ENCODE measurements around the gene DGKA. TPM values are rescaled to one million over a fixed set of nuclear protein-coding genes. Genes with fewer than 3 reads are reported as not detected.
A peak's percentile ranks its signal among the peaks of the same experiment; 100 is the strongest.

Gene DGKA
- total RNA-seq, 4 donors from 2014 or later = 95.7 to 209 (median 159) TPM

- peaks cover 0 to 31% (median 0%) of the 10 kb centered on the region in 3 donors for H3K36me3 ChIP-seq
- peaks cover 25 to 75% (median 43%) of the 10 kb centered on the region in 3 donors for H3K4me1 ChIP-seq
- H3K27me3 ChIP-seq = no peaks in the 10 kb centered on the region
- DNase-seq = peak; percentile 56
- intact Hi-C loops (cut with DNase I) = loop anchor here (5.0 kb wide), 1 partner anchor 100 kb away; the partner anchor contains the start of gene DNAJC14
- no peaks in the 10 kb centered on the region for H3K9me3 ChIP-seq
- peak overlapping the region; percentile 92 to 100 (median 97) for H3K27ac ChIP-seq
- peak; percentile 48 to 91 (median 65) for TF ChIP-seq CTCF (IDR thresholded peaks at IDR 0.05)
- peak in 2 of 4 donors; percentile 17 to 43 for TF ChIP-seq POLR2A (IDR thresholded peaks at IDR 0.05)
- 0% methylated on average over 19 of the region's 42 CpGs for WGBS, 2 donors
- peak overlapping the region; percentile 59 to 95 (median 78) for H3K4me3 ChIP-seq
Measured at GRCh38 chr12:55926738-55927587, 4.0 kb upstream of the DGKA start.

- Histone ChIP-seq H3K9me3 (no peaks in the 10 kb centered on the region), H3K4me1 (peaks cover 27 to 77% (median 43%) of the 10 kb centered on the region in 3 donors), H3K27me3 (no peaks in the 10 kb centered on the region), H3K27ac (peak within 1 kb of the TSS; percentile 92 to 100 (median 97)), H3K36me3 (peaks cover 0 to 22% (median 0%) of the 10 kb centered on the region in 3 donors), H3K4me3 (peak within 1 kb of the TSS; percentile 59 to 95 (median 78))
- DNase-seq = peak; percentile 68
- 5% methylated on average over 20 to 32 of the region's 49 CpGs for whole genome bisulfite sequencing, 2 donors
- intact Hi-C loops (cut with DNase I) = loop anchor here (5.0 kb wide), 1 partner anchor 101 kb away; the partner anchor contains the start of gene DNAJC14
- TF ChIP-seq CTCF (IDR thresholded peaks at IDR 0.05) = peak in 1 of 6 experiments; percentile 5
- TF ChIP-seq POLR2A (IDR thresholded peaks at IDR 0.05) = peak in 3 of 4 donors; percentile 33 to 82 (median 71)
Measured at GRCh38 chr12:55927588-55928502, 3.1 kb upstream of the DGKA start, which contains the start of gene PYM1. Gene PYM1 (minus strand): TSS chr12:55927894. CDS start chr12:55927761, 133 bp downstream.

DNA sequence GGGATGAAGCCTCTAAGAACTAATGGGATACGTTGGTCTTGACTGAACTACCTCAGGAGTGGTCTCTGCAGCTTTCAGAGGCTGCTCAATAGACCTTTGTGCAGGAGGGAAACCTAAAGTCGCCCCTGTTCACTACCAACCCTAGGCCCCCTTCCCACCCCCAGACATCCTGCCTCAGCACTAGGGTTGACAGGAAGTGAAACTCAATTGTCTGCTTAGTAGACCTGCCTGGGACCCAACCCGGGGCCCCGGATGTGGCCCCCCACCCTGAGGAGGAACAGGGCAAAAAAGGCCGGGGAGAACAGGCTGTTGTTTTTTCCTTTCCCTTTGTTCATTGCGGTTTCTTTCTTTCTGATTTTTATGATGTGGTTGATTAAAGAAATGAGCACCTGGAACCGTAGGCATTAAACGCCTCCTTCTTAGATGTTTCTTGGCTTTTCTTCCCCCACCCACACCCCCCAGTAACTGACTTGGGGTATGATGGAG, 1.6 kb upstream of the DGKA start:
- Histone ChIP-seq H3K27me3 (no peaks in the 10 kb centered on the region), H3K36me3 (peaks cover 0 to 7% (median 0%) of the 10 kb centered on the region in 3 donors), H3K4me3 (peak overlapping the region in 2 of 4 donors; percentile 81 to 95), H3K4me1 (peaks cover 35 to 83% (median 53%) of the 10 kb centered on the region in 3 donors), H3K27ac (peak overlapping the region; percentile 92 to 100 (median 97)), H3K9me3 (no peaks in the 10 kb centered on the region)
- WGBS, 2 donors = 19 to 25% methylated on average over 8 of the region's 8 CpGs
- intact Hi-C loops (cut with DNase I) = loop anchor here (5.0 kb wide), 1 partner anchor 102 kb away; the partner anchor contains the start of gene DNAJC14
- no peak for DNase-seq
- TF ChIP-seq POLR2A (IDR thresholded peaks at IDR 0.05) (peak in 1 of 4 donors; percentile 35), CTCF (IDR thresholded peaks at IDR 0.05) (no peak)

GRCh38 chr12:55931317-55931779, 386 bp downstream of the DGKA start:
- peak overlapping the region; percentile 91 to 100 (median 94) for H3K27ac ChIP-seq
- H3K9me3 ChIP-seq = no peaks in the 10 kb centered on the region
- DNase-seq = no peak
- no peak for TF ChIP-seq POLR2A (IDR thresholded peaks at IDR 0.05)
- TF ChIP-seq CTCF (IDR thresholded peaks at IDR 0.05) = no peak
- H3K4me3 ChIP-seq = peak overlapping the region; percentile 47 to 93 (median 85)
- H3K36me3 ChIP-seq = peaks cover 0 to 12% (median under 1%) of the 10 kb centered on the region in 3 donors
- 3 to 6% methylated on average over 9 to 10 of the region's 10 CpGs for WGBS, 2 donors
- peaks cover 36 to 83% (median 43%) of the 10 kb centered on the region in 3 donors for H3K4me1 ChIP-seq
- no peaks in the 10 kb centered on the region for H3K27me3 ChIP-seq
- intact Hi-C loops (cut with DNase I) = no loop called here
